Gastrocnemius medialis (tissue), 4 donors: ENCODE data around the gene SLC35B2.

Source experiments
- POLR2A ChIP-seq, 2 donors: fragments of 450-650 bp; IDR thresholded peaks; one replicate each; pipeline ENCODE4 v1.6.1; 2017; ENCODE audit warnings: antibody characterized with exemption in 2 of 2, mild to moderate bottlenecking in 2 of 2, moderate library complexity in 2 of 2
- TF ChIP-seq, protein P1 (sequence below), 5 experiments: fragments of 450-650 bp in 3 of 5; fragments of 200-600 bp in 2 of 5; sonication (generic) in 2 of 5; IDR thresholded peaks in 4 of 5; conservative IDR thresholded peaks in 1 of 5; 1 replicate in 4 of 5; 2 replicates in 1 of 5; pipeline ENCODE4 v1.5.1; 2016 to 2019; ENCODE audit warnings: antibody characterized with exemption in 5 of 5, mild to moderate bottlenecking in 3 of 5, moderate library complexity in 3 of 5

GRCh38 chr6:44292661-44293365 lies 35.5 kb upstream of the SLC35B2 start:
- TF ChIP-seq, protein P1, sequence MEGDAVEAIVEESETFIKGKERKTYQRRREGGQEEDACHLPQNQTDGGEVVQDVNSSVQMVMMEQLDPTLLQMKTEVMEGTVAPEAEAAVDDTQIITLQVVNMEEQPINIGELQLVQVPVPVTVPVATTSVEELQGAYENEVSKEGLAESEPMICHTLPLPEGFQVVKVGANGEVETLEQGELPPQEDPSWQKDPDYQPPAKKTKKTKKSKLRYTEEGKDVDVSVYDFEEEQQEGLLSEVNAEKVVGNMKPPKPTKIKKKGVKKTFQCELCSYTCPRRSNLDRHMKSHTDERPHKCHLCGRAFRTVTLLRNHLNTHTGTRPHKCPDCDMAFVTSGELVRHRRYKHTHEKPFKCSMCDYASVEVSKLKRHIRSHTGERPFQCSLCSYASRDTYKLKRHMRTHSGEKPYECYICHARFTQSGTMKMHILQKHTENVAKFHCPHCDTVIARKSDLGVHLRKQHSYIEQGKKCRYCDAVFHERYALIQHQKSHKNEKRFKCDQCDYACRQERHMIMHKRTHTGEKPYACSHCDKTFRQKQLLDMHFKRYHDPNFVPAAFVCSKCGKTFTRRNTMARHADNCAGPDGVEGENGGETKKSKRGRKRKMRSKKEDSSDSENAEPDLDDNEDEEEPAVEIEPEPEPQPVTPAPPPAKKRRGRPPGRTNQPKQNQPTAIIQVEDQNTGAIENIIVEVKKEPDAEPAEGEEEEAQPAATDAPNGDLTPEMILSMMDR (IDR thresholded peaks at IDR 0.05 in 4 of 5, conservative IDR thresholded peaks at IDR 0.05 in 1 of 5): no peak
- no peak for TF ChIP-seq POLR2A (IDR thresholded peaks at IDR 0.05)
